H9 (cell line): Measurements from ENCODE around the gene F13A1. TPM values are rescaled to one million over a fixed set of nuclear protein-coding genes. Genes with fewer than 3 reads are reported as not detected.

Experiments
- DNase-seq: peaks from one replicate; pipeline ENCODE4 v3.0.0-alpha.2; 2017
- H2AFZ ChIP-seq: one replicate; pipeline ENCODE4 v1.6.1; 2013; ENCODE audit warnings: mild to moderate bottlenecking, low read length, control low read depth, moderate library complexity
- H2AK5ac ChIP-seq: 2 replicates; pipeline ENCODE4 v1.6.1; 2013; ENCODE audit warnings: low read length, control low read depth, mixed read lengths; ENCODE audit not compliant: insufficient read length
- H2BK120ac ChIP-seq: one replicate; pipeline ENCODE4 v1.6.1; 2013; ENCODE audit warnings: low read depth, mild to moderate bottlenecking, low read length, control low read depth, inconsistent platforms; ENCODE audit not compliant: poor library complexity, severe bottlenecking
- H2BK12ac ChIP-seq: 2 replicates; pipeline ENCODE4 v1.6.1; 2013; ENCODE audit warnings: low read length, control low read depth, mixed read lengths, low read depth; ENCODE audit not compliant: insufficient read length
- H2BK15ac ChIP-seq: 2 replicates; pipeline ENCODE4 v1.6.1; 2013; ENCODE audit warnings: low read depth, low read length, control low read depth
- H2BK20ac ChIP-seq: one replicate; pipeline ENCODE4 v1.6.1; 2013; ENCODE audit warnings: low read depth, mild to moderate bottlenecking, low read length, control low read depth, inconsistent platforms; ENCODE audit not compliant: poor library complexity, severe bottlenecking
- H2BK5ac ChIP-seq: 2 replicates; pipeline ENCODE4 v1.6.1; 2013; ENCODE audit warnings: low read length, control low read depth, mixed read lengths; ENCODE audit not compliant: insufficient read length
- H3K14ac ChIP-seq: 2 replicates; pipeline ENCODE4 v1.6.1; 2013; ENCODE audit warnings: low read length, control low read depth; ENCODE audit not compliant: insufficient read depth
- H3K18ac ChIP-seq: 2 replicates; pipeline ENCODE4 v1.6.1; 2013; ENCODE audit warnings: low read depth, mild to moderate bottlenecking, mixed read lengths, low read length, control low read depth; ENCODE audit not compliant: insufficient read length
- H3K23ac ChIP-seq: 2 replicates; pipeline ENCODE4 v1.6.1; 2013; ENCODE audit warnings: low read length, control low read depth, mixed read lengths, low read depth; ENCODE audit not compliant: insufficient read length
- H3K23me2 ChIP-seq: 2 replicates; pipeline ENCODE4 v1.6.1; 2013; ENCODE audit warnings: low read depth, mild to moderate bottlenecking, mixed read lengths, low read length, control low read depth; ENCODE audit not compliant: insufficient read length, poor library complexity, severe bottlenecking
- H3K27ac ChIP-seq: 2 replicates; pipeline ENCODE4 v1.5.1; 2013; ENCODE audit warnings: low read length, control low read depth, mixed read lengths, low read depth; ENCODE audit not compliant: insufficient read length
- H3K27me3 ChIP-seq: 2 replicates; pipeline ENCODE4 v1.6.1; 2013; ENCODE audit warnings: low read length, control low read depth, inconsistent platforms; ENCODE audit not compliant: insufficient read depth
- H3K4ac ChIP-seq: 2 replicates; pipeline ENCODE4 v1.6.1; 2013; ENCODE audit warnings: low read depth, mild to moderate bottlenecking, control low read depth, inconsistent platforms, low read length, moderate library complexity
- H3K4me1 ChIP-seq: 2 replicates; pipeline ENCODE4 v1.6.1; 2013; ENCODE audit warnings: low read length, control low read depth, inconsistent platforms; ENCODE audit not compliant: insufficient read depth
- H3K4me2 ChIP-seq: 2 replicates; pipeline ENCODE4 v1.6.1; 2013; ENCODE audit warnings: low read length, control low read depth, mixed read lengths; ENCODE audit not compliant: insufficient read length, insufficient read depth
- H3K56ac ChIP-seq: 2 replicates; pipeline ENCODE4 v1.6.1; 2013; ENCODE audit warnings: low read depth, mild to moderate bottlenecking, mixed read lengths, low read length, control low read depth; ENCODE audit not compliant: insufficient read length
- H3K79me1 ChIP-seq: 2 replicates; pipeline ENCODE4 v1.6.1; 2013; ENCODE audit warnings: low read depth, mild to moderate bottlenecking, moderate library complexity, low read length, control low read depth, inconsistent platforms; ENCODE audit not compliant: insufficient read depth, poor library complexity, severe bottlenecking
- H3K79me2 ChIP-seq: 2 replicates; pipeline ENCODE4 v1.6.1; 2013; ENCODE audit warnings: low read length, control low read depth, inconsistent platforms; ENCODE audit not compliant: insufficient read depth
- H3K9ac ChIP-seq: 2 replicates; pipeline ENCODE4 v1.6.1; 2013; ENCODE audit warnings: low read length, control low read depth, mixed read lengths; ENCODE audit not compliant: insufficient read length; ENCODE audit errors: extremely low read depth
- H3K9me3 ChIP-seq: one replicate; pipeline ENCODE4 v1.6.1; 2013; ENCODE audit warnings: low read depth, low read length, inconsistent platforms; ENCODE audit not compliant: control insufficient read depth
- H3T11ph ChIP-seq: one replicate; pipeline ENCODE4 v1.6.1; 2013; ENCODE audit warnings: mild to moderate bottlenecking, low read length, control low read depth, inconsistent platforms
- H4K20me1 ChIP-seq: one replicate; pipeline ENCODE4 v1.6.1; 2013; ENCODE audit not compliant: control insufficient read depth, insufficient read length, insufficient read depth
- H4K5ac ChIP-seq: 2 replicates; pipeline ENCODE4 v1.6.1; 2013; ENCODE audit warnings: low read depth, mild to moderate bottlenecking, mixed read lengths, low read length, control low read depth; ENCODE audit not compliant: insufficient read length
- H4K8ac ChIP-seq: replicated peaks from 2 replicates; pipeline ENCODE4 v1.6.1; 2013; ENCODE audit warnings: low read length, control low read depth, mixed read lengths, low read depth; ENCODE audit not compliant: insufficient read length
- H4K91ac ChIP-seq: 2 replicates; pipeline ENCODE4 v1.6.1; 2013; ENCODE audit warnings: low read depth, mild to moderate bottlenecking, moderate library complexity, mixed read lengths, low read length, control low read depth; ENCODE audit not compliant: insufficient read length
- H3K27ac Mint-ChIP-seq, 3 experiments: 2 replicates in 2 of 3; 3 replicates in 1 of 3; pipeline ENCODE4 v1.8.0; 2020 to 2021; ENCODE audit warnings: mixed read lengths in 3 of 3, mild to moderate bottlenecking in 1 of 3, moderate library complexity in 1 of 3
- H3K27me3 Mint-ChIP-seq: 2 replicates; pipeline ENCODE4 v1.8.0; 2021; ENCODE audit warnings: low read depth, mild to moderate bottlenecking, moderate library complexity, mixed read lengths
- H3K36me3 Mint-ChIP-seq, 3 experiments: 2 replicates in 2 of 3; 3 replicates in 1 of 3; pipeline ENCODE4 v1.8.0; 2020 to 2021; ENCODE audit warnings: low read depth in 3 of 3, mixed read lengths in 3 of 3; ENCODE audit not compliant: insufficient read depth in 1 of 3
- H3K4me1 Mint-ChIP-seq, 2 experiments: 2 replicates each; pipeline ENCODE4 v1.8.0; 2020; ENCODE audit warnings: mixed read lengths in 2 of 2
- H3K4me3 Mint-ChIP-seq, 2 experiments: 2 replicates in 1 of 2; 3 replicates in 1 of 2; pipeline ENCODE4 v1.8.0; 2020 to 2021; ENCODE audit warnings: mild to moderate bottlenecking in 2 of 2, mixed read lengths in 2 of 2, moderate library complexity in 1 of 2
- H3K9me3 Mint-ChIP-seq, 2 experiments: 2 replicates in 1 of 2; 3 replicates in 1 of 2; pipeline ENCODE4 v1.8.0; 2020; ENCODE audit warnings: mild to moderate bottlenecking in 2 of 2, mixed read lengths in 2 of 2, moderate library complexity in 1 of 2
- WGBS: extraction: QIAGEN DNeasy Blood & Tissue Kit; methylation state at CpG from one replicate; pipeline ENCODE4 v1.1.7; 2013; ENCODE audit warnings: missing lambda C conversion rate, low lambda C conversion rate, mixed read lengths; ENCODE audit not compliant: insufficient read length; ENCODE audit errors: extremely low coverage; 5-methylcytosine and 5-hydroxymethylcytosine counted together
- total RNA-seq: library from RNA; stranded (reverse); gene quantifications from 2 replicates; pipeline ENCODE4 v1.2.1, GENCODE V29; 2021
- TF ChIP-seq, protein P1 (sequence below): fragments of 200-600 bp; sonication (generic); conservative IDR thresholded peaks from 3 replicates; pipeline ENCODE4 v1.8.0; 2021; ENCODE audit warnings: antibody characterized with exemption, mild to moderate bottlenecking

F13A1 gene
- total RNA-seq, 1 experiment from 2014 or later, result 0.15 TPM

DNA sequence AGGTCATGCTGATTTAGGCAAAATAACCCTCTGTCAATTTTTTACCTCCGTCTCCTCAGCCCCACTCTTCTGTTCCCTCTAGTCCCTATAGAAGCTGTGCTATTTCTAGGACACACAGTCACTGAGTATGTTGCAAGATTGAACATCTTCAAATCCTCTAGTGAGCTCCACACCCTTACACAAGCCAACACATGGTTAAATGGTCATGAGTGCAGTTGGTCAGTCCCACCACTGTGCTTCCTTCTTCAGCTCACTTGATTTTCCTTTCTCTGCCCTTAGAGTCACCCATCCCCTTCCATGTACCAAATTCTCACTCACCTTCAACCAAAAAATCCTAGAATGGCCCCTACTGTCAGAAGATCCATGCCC is 48.2 kb upstream of the F13A1 start:
- Histone ChIP-seq H4K91ac (no peak overlapping the region), H3K27me3 (no peaks in the 10 kb centered on the region; the same call in 1 of the 2 replicates), H3K4ac (no peak overlapping the region), H4K5ac (no peak overlapping the region), H4K8ac (no peak overlapping the region), H2BK5ac (no peak overlapping the region), H2BK15ac (no peak overlapping the region), H3K23ac (no peak overlapping the region), H3K9me3 (no peaks in the 10 kb centered on the region), H3T11ph (no peak overlapping the region), H3K4me1 (no peaks in the 10 kb centered on the region), H2BK120ac (no peak overlapping the region), H3K9ac (no peak overlapping the region), H3K27ac (no peak overlapping the region), H3K4me2 (no peak overlapping the region), H2BK20ac (no peak overlapping the region), H3K14ac (no peak overlapping the region), H3K79me1 (no peaks in the 10 kb centered on the region), H3K18ac (no peak overlapping the region), H2AFZ (no peak overlapping the region), H3K23me2 (no peaks in the 10 kb centered on the region), H2BK12ac (no peak overlapping the region), H3K56ac (no peak overlapping the region), H3K79me2 (no peaks in the 10 kb centered on the region), H2AK5ac (no peak overlapping the region), H4K20me1 (no peaks in the 10 kb centered on the region)
- Mint-ChIP-seq H3K27ac (no peak overlapping the region), H3K9me3 (peaks cover 6 to 10% of the 10 kb centered on the region in 2 experiments; a peak in 2 of 5 replicates), H3K36me3 (no peaks in the 10 kb centered on the region; a peak in 1 of 7 replicates), H3K27me3 (no peaks in the 10 kb centered on the region), H3K4me1 (no peaks in the 10 kb centered on the region), H3K4me3 (no peak overlapping the region)
- TF ChIP-seq, protein P1, sequence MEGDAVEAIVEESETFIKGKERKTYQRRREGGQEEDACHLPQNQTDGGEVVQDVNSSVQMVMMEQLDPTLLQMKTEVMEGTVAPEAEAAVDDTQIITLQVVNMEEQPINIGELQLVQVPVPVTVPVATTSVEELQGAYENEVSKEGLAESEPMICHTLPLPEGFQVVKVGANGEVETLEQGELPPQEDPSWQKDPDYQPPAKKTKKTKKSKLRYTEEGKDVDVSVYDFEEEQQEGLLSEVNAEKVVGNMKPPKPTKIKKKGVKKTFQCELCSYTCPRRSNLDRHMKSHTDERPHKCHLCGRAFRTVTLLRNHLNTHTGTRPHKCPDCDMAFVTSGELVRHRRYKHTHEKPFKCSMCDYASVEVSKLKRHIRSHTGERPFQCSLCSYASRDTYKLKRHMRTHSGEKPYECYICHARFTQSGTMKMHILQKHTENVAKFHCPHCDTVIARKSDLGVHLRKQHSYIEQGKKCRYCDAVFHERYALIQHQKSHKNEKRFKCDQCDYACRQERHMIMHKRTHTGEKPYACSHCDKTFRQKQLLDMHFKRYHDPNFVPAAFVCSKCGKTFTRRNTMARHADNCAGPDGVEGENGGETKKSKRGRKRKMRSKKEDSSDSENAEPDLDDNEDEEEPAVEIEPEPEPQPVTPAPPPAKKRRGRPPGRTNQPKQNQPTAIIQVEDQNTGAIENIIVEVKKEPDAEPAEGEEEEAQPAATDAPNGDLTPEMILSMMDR, result no peak
- no peak for DNase-seq
- no CpG with 5 or more reads among the region's 1 CpG for WGBS
